Measurements from ENCODE around the gene ZBP1.

The ZBP1 gene

GRCh38 chr20:57595041-57596030 lies 24.9 kb downstream of the ZBP1 start:
- H3K27ac ChIP-seq: no peak overlapping the region
- H3K9me3 ChIP-seq (ENCODE audit: low read depth, low read length): no peaks in the 10 kb centered on the region
- no peaks in the 10 kb centered on the region for H3K36me3 ChIP-seq (ENCODE audit: insufficient read depth, low read length)
- TF ChIP-seq FOXP2 (optimal IDR thresholded peaks at IDR 0.05; ENCODE audit: control extremely low read depth, extremely low read length, insufficient read depth): no peak
- no peak for TF ChIP-seq POLR2AphosphoS5 (IDR thresholded peaks at IDR 0.05; ENCODE audit: borderline replicate concordance, low read depth, low read length)
- TF ChIP-seq EZH2 (IDR thresholded peaks at IDR 0.05): no peak
- DNase-seq (ENCODE audit: low read depth, low spot score): no peak
- H3K4me3 ChIP-seq: no peak overlapping the region
- no peak overlapping the region for H3K9ac ChIP-seq (ENCODE audit: insufficient read length)

- no peak overlapping the region for H3K27ac ChIP-seq
- H3K36me3 ChIP-seq (ENCODE audit: insufficient read depth, low read length): no peaks in the 10 kb centered on the region
- no peak overlapping the region for H3K9ac ChIP-seq (ENCODE audit: insufficient read length)
- no peak for TF ChIP-seq POLR2AphosphoS5 (IDR thresholded peaks at IDR 0.05; ENCODE audit: borderline replicate concordance, low read depth, low read length)
- no peak for TF ChIP-seq FOXP2 (optimal IDR thresholded peaks at IDR 0.05; ENCODE audit: control extremely low read depth, extremely low read length, insufficient read depth)
- no peak for TF ChIP-seq EZH2 (IDR thresholded peaks at IDR 0.05)
- no peak overlapping the region for H3K4me3 ChIP-seq
- no peaks in the 10 kb centered on the region for H3K9me3 ChIP-seq (ENCODE audit: low read depth, low read length)
- DNase-seq (ENCODE audit: low read depth, low spot score): no peak
Measured at GRCh38 chr20:57594092-57594951, 25.9 kb downstream of the ZBP1 start.

- TF ChIP-seq FOXP2 (optimal IDR thresholded peaks at IDR 0.05; ENCODE audit: control extremely low read depth, extremely low read length, insufficient read depth) (no peak), EZH2 (IDR thresholded peaks at IDR 0.05) (no peak), POLR2AphosphoS5 (IDR thresholded peaks at IDR 0.05; ENCODE audit: borderline replicate concordance, low read depth, low read length) (no peak)
- Histone ChIP-seq H3K9me3 (ENCODE audit: low read depth, low read length) (no peaks in the 10 kb centered on the region), H3K9ac (ENCODE audit: insufficient read length) (no peak overlapping the region), H3K27ac (no peak overlapping the region), H3K36me3 (ENCODE audit: insufficient read depth, low read length) (no peaks in the 10 kb centered on the region), H3K4me3 (no peak overlapping the region)
- DNase-seq (ENCODE audit: low read depth, low spot score): no peak
Measured at GRCh38 chr20:57593134-57593886, 26.9 kb downstream of the ZBP1 start.

- DNase-seq (ENCODE audit: low read depth, low spot score): no peak
- Histone ChIP-seq H3K9me3 (ENCODE audit: low read depth, low read length) (no peaks in the 10 kb centered on the region), H3K27ac (no peak overlapping the region), H3K36me3 (ENCODE audit: insufficient read depth, low read length) (no peaks in the 10 kb centered on the region), H3K9ac (ENCODE audit: insufficient read length) (no peak overlapping the region), H3K4me3 (no peak overlapping the region)
- TF ChIP-seq FOXP2 (optimal IDR thresholded peaks at IDR 0.05; ENCODE audit: control extremely low read depth, extremely low read length, insufficient read depth) (no peak), POLR2AphosphoS5 (IDR thresholded peaks at IDR 0.05; ENCODE audit: borderline replicate concordance, low read depth, low read length) (no peak), EZH2 (IDR thresholded peaks at IDR 0.05) (no peak)
Measured at GRCh38 chr20:57592263-57593092, 27.7 kb downstream of the ZBP1 start.

GRCh38 chr20:57591289-57592229 lies 28.7 kb downstream of the ZBP1 start:
- Histone ChIP-seq H3K9ac (ENCODE audit: insufficient read length) (no peak overlapping the region), H3K9me3 (ENCODE audit: low read depth, low read length) (no peaks in the 10 kb centered on the region), H3K27ac (no peak overlapping the region), H3K36me3 (ENCODE audit: insufficient read depth, low read length) (no peaks in the 10 kb centered on the region), H3K4me3 (no peak overlapping the region)
- DNase-seq (ENCODE audit: low read depth, low spot score): no peak
- no peak for TF ChIP-seq FOXP2 (optimal IDR thresholded peaks at IDR 0.05; ENCODE audit: control extremely low read depth, extremely low read length, insufficient read depth)
- no peak for TF ChIP-seq POLR2AphosphoS5 (IDR thresholded peaks at IDR 0.05; ENCODE audit: borderline replicate concordance, low read depth, low read length)
- no peak for TF ChIP-seq EZH2 (IDR thresholded peaks at IDR 0.05)

- TF ChIP-seq POLR2AphosphoS5 (IDR thresholded peaks at IDR 0.05; ENCODE audit: borderline replicate concordance, low read depth, low read length) (no peak), FOXP2 (optimal IDR thresholded peaks at IDR 0.05; ENCODE audit: control extremely low read depth, extremely low read length, insufficient read depth) (no peak), EZH2 (IDR thresholded peaks at IDR 0.05) (no peak)
- no peak for DNase-seq (ENCODE audit: low read depth, low spot score)
- Histone ChIP-seq H3K9me3 (ENCODE audit: low read depth, low read length) (no peaks in the 10 kb centered on the region), H3K36me3 (ENCODE audit: insufficient read depth, low read length) (no peaks in the 10 kb centered on the region), H3K27ac (no peak overlapping the region), H3K9ac (ENCODE audit: insufficient read length) (no peak overlapping the region), H3K4me3 (no peak overlapping the region)
Measured at GRCh38 chr20:57590485-57591288, 29.5 kb downstream of the ZBP1 start.

Data from SK-N-MC (cell line).